H9 (cell line): Measurements from ENCODE around the gene TTYH1. TPM values are rescaled to one million over a fixed set of nuclear protein-coding genes. Genes with fewer than 3 reads are reported as not detected.

Experiments used
- DNase-seq: peaks from one replicate; pipeline ENCODE4 v3.0.0-alpha.2; 2017
- H2AFZ ChIP-seq: one replicate; pipeline ENCODE4 v1.6.1; 2013; ENCODE audit warnings: mild to moderate bottlenecking, low read length, control low read depth, moderate library complexity
- H2AK5ac ChIP-seq: 2 replicates; pipeline ENCODE4 v1.6.1; 2013; ENCODE audit warnings: low read length, control low read depth, mixed read lengths; ENCODE audit not compliant: insufficient read length
- H2BK120ac ChIP-seq: one replicate; pipeline ENCODE4 v1.6.1; 2013; ENCODE audit warnings: low read depth, mild to moderate bottlenecking, low read length, control low read depth, inconsistent platforms; ENCODE audit not compliant: poor library complexity, severe bottlenecking
- H2BK12ac ChIP-seq: 2 replicates; pipeline ENCODE4 v1.6.1; 2013; ENCODE audit warnings: low read length, control low read depth, mixed read lengths, low read depth; ENCODE audit not compliant: insufficient read length
- H2BK15ac ChIP-seq: 2 replicates; pipeline ENCODE4 v1.6.1; 2013; ENCODE audit warnings: low read depth, low read length, control low read depth
- H2BK20ac ChIP-seq: one replicate; pipeline ENCODE4 v1.6.1; 2013; ENCODE audit warnings: low read depth, mild to moderate bottlenecking, low read length, control low read depth, inconsistent platforms; ENCODE audit not compliant: poor library complexity, severe bottlenecking
- H2BK5ac ChIP-seq: 2 replicates; pipeline ENCODE4 v1.6.1; 2013; ENCODE audit warnings: low read length, control low read depth, mixed read lengths; ENCODE audit not compliant: insufficient read length
- H3K14ac ChIP-seq: 2 replicates; pipeline ENCODE4 v1.6.1; 2013; ENCODE audit warnings: low read length, control low read depth; ENCODE audit not compliant: insufficient read depth
- H3K18ac ChIP-seq: 2 replicates; pipeline ENCODE4 v1.6.1; 2013; ENCODE audit warnings: low read depth, mild to moderate bottlenecking, mixed read lengths, low read length, control low read depth; ENCODE audit not compliant: insufficient read length
- H3K23ac ChIP-seq: 2 replicates; pipeline ENCODE4 v1.6.1; 2013; ENCODE audit warnings: low read length, control low read depth, mixed read lengths, low read depth; ENCODE audit not compliant: insufficient read length
- H3K23me2 ChIP-seq: 2 replicates; pipeline ENCODE4 v1.6.1; 2013; ENCODE audit warnings: low read depth, mild to moderate bottlenecking, mixed read lengths, low read length, control low read depth; ENCODE audit not compliant: insufficient read length, poor library complexity, severe bottlenecking
- H3K27ac ChIP-seq: 2 replicates; pipeline ENCODE4 v1.5.1; 2013; ENCODE audit warnings: low read length, control low read depth, mixed read lengths, low read depth; ENCODE audit not compliant: insufficient read length
- H3K27me3 ChIP-seq: 2 replicates; pipeline ENCODE4 v1.6.1; 2013; ENCODE audit warnings: low read length, control low read depth, inconsistent platforms; ENCODE audit not compliant: insufficient read depth
- H3K4ac ChIP-seq: 2 replicates; pipeline ENCODE4 v1.6.1; 2013; ENCODE audit warnings: low read depth, mild to moderate bottlenecking, control low read depth, inconsistent platforms, low read length, moderate library complexity
- H3K4me1 ChIP-seq: 2 replicates; pipeline ENCODE4 v1.6.1; 2013; ENCODE audit warnings: low read length, control low read depth, inconsistent platforms; ENCODE audit not compliant: insufficient read depth
- H3K4me2 ChIP-seq: 2 replicates; pipeline ENCODE4 v1.6.1; 2013; ENCODE audit warnings: low read length, control low read depth, mixed read lengths; ENCODE audit not compliant: insufficient read length, insufficient read depth
- H3K56ac ChIP-seq: 2 replicates; pipeline ENCODE4 v1.6.1; 2013; ENCODE audit warnings: low read depth, mild to moderate bottlenecking, mixed read lengths, low read length, control low read depth; ENCODE audit not compliant: insufficient read length
- H3K79me1 ChIP-seq: 2 replicates; pipeline ENCODE4 v1.6.1; 2013; ENCODE audit warnings: low read depth, mild to moderate bottlenecking, moderate library complexity, low read length, control low read depth, inconsistent platforms; ENCODE audit not compliant: insufficient read depth, poor library complexity, severe bottlenecking
- H3K79me2 ChIP-seq: 2 replicates; pipeline ENCODE4 v1.6.1; 2013; ENCODE audit warnings: low read length, control low read depth, inconsistent platforms; ENCODE audit not compliant: insufficient read depth
- H3K9ac ChIP-seq: 2 replicates; pipeline ENCODE4 v1.6.1; 2013; ENCODE audit warnings: low read length, control low read depth, mixed read lengths; ENCODE audit not compliant: insufficient read length; ENCODE audit errors: extremely low read depth
- H3K9me3 ChIP-seq: one replicate; pipeline ENCODE4 v1.6.1; 2013; ENCODE audit warnings: low read depth, low read length, inconsistent platforms; ENCODE audit not compliant: control insufficient read depth
- H3T11ph ChIP-seq: one replicate; pipeline ENCODE4 v1.6.1; 2013; ENCODE audit warnings: mild to moderate bottlenecking, low read length, control low read depth, inconsistent platforms
- H4K20me1 ChIP-seq: one replicate; pipeline ENCODE4 v1.6.1; 2013; ENCODE audit not compliant: control insufficient read depth, insufficient read length, insufficient read depth
- H4K5ac ChIP-seq: 2 replicates; pipeline ENCODE4 v1.6.1; 2013; ENCODE audit warnings: low read depth, mild to moderate bottlenecking, mixed read lengths, low read length, control low read depth; ENCODE audit not compliant: insufficient read length
- H4K8ac ChIP-seq: replicated peaks from 2 replicates; pipeline ENCODE4 v1.6.1; 2013; ENCODE audit warnings: low read length, control low read depth, mixed read lengths, low read depth; ENCODE audit not compliant: insufficient read length
- H4K91ac ChIP-seq: 2 replicates; pipeline ENCODE4 v1.6.1; 2013; ENCODE audit warnings: low read depth, mild to moderate bottlenecking, moderate library complexity, mixed read lengths, low read length, control low read depth; ENCODE audit not compliant: insufficient read length
- H3K27ac Mint-ChIP-seq, 3 experiments: 2 replicates in 2 of 3; 3 replicates in 1 of 3; pipeline ENCODE4 v1.8.0; 2020 to 2021; ENCODE audit warnings: mixed read lengths in 3 of 3, mild to moderate bottlenecking in 1 of 3, moderate library complexity in 1 of 3
- H3K27me3 Mint-ChIP-seq: 2 replicates; pipeline ENCODE4 v1.8.0; 2021; ENCODE audit warnings: low read depth, mild to moderate bottlenecking, moderate library complexity, mixed read lengths
- H3K36me3 Mint-ChIP-seq, 3 experiments: 2 replicates in 2 of 3; 3 replicates in 1 of 3; pipeline ENCODE4 v1.8.0; 2020 to 2021; ENCODE audit warnings: low read depth in 3 of 3, mixed read lengths in 3 of 3; ENCODE audit not compliant: insufficient read depth in 1 of 3
- H3K4me1 Mint-ChIP-seq, 2 experiments: 2 replicates each; pipeline ENCODE4 v1.8.0; 2020; ENCODE audit warnings: mixed read lengths in 2 of 2
- H3K4me3 Mint-ChIP-seq, 2 experiments: 2 replicates in 1 of 2; 3 replicates in 1 of 2; pipeline ENCODE4 v1.8.0; 2020 to 2021; ENCODE audit warnings: mild to moderate bottlenecking in 2 of 2, mixed read lengths in 2 of 2, moderate library complexity in 1 of 2
- H3K9me3 Mint-ChIP-seq, 2 experiments: 2 replicates in 1 of 2; 3 replicates in 1 of 2; pipeline ENCODE4 v1.8.0; 2020; ENCODE audit warnings: mild to moderate bottlenecking in 2 of 2, mixed read lengths in 2 of 2, moderate library complexity in 1 of 2
- CTCF ChIP-seq: fragments of 200-600 bp; sonication (generic); conservative IDR thresholded peaks from 3 replicates; pipeline ENCODE4 v1.8.0; 2021; ENCODE audit warnings: antibody characterized with exemption, mild to moderate bottlenecking
- WGBS: extraction: QIAGEN DNeasy Blood & Tissue Kit; methylation state at CpG from one replicate; pipeline ENCODE4 v1.1.7; 2013; ENCODE audit warnings: missing lambda C conversion rate, low lambda C conversion rate, mixed read lengths; ENCODE audit not compliant: insufficient read length; ENCODE audit errors: extremely low coverage; 5-methylcytosine and 5-hydroxymethylcytosine counted together
- total RNA-seq: library from RNA; stranded (reverse); gene quantifications from 2 replicates; pipeline ENCODE4 v1.2.1, GENCODE V29; 2021

The TTYH1 gene
- total RNA-seq, 1 experiment from 2014 or later: 47.1 TPM

GRCh38 chr19:54418930-54419800, 3.9 kb downstream of the TTYH1 start:
- Histone ChIP-seq H4K8ac (no peak overlapping the region), H3K79me1 (no peaks in the 10 kb centered on the region), H3K56ac (no peak overlapping the region), H2BK120ac (no peak overlapping the region), H3K4me1 (peaks cover 5% of the 10 kb centered on the region; the same call in 1 of the 2 replicates), H4K20me1 (no peaks in the 10 kb centered on the region), H4K91ac (no peak overlapping the region), H3K4ac (no peak overlapping the region), H3K23ac (no peak overlapping the region), H3K27me3 (peaks cover 11% of the 10 kb centered on the region; the same call in 1 of the 2 replicates), H3T11ph (no peak overlapping the region), H2BK12ac (no peak overlapping the region), H3K4me2 (peak overlapping the region; percentile 30), H2BK20ac (no peak overlapping the region), H3K9me3 (no peaks in the 10 kb centered on the region), H2AFZ (no peak overlapping the region), H3K23me2 (peaks cover 15% of the 10 kb centered on the region), H3K79me2 (no peaks in the 10 kb centered on the region), H3K18ac (no peak overlapping the region), H2BK5ac (no peak overlapping the region), H3K14ac (no peak overlapping the region), H4K5ac (no peak overlapping the region), H2BK15ac (no peak overlapping the region), H3K27ac (no peak overlapping the region), H2AK5ac (no peak overlapping the region), H3K9ac (no peak overlapping the region)
- Mint-ChIP-seq H3K27ac (peak overlapping the region in 2 of 3 experiments; percentile 84 to 89; a peak in 4 of 7 replicates), H3K4me3 (peak overlapping the region in 1 of 2 experiments; percentile 67; a peak in 4 of 5 replicates), H3K36me3 (peaks cover 17 to 35% (median 29%) of the 10 kb centered on the region in 3 experiments), H3K4me1 (peaks cover 41 to 51% of the 10 kb centered on the region in 2 experiments), H3K27me3 (peaks cover 43% of the 10 kb centered on the region), H3K9me3 (peaks cover 3 to 6% of the 10 kb centered on the region in 2 experiments)
- TF ChIP-seq CTCF: no peak
- no CpG with 5 or more reads among the region's 26 CpGs for whole genome bisulfite sequencing
- DNase-seq: no peak
